SHP77 (cell line): Measurements from ENCODE around the gene MSI2.
"Not testable (repeated sequence)": the region's sequence is repeated elsewhere in the genome, so short reads cannot be mapped to it uniquely, and the experiment has no call there.

ENCODE experiments used
- DNase-seq, 2 experiments: peaks; one replicate each; lab custom pipeline; 2025; lab: John Stamatoyannopoulos, UW

The MSI2 gene

GRCh38 chr17:57484826-57485565, 228.7 kb downstream of the MSI2 start:
- no peak for DNase-seq

GRCh38 chr17:57485566-57485865, 229.2 kb downstream of the MSI2 start:
- DNase-seq = no peak

- DNase-seq = no peak
Measured at GRCh38 chr17:57485916-57486881, 229.9 kb downstream of the MSI2 start.

- no peak for DNase-seq
Measured at GRCh38 chr17:57486882-57487301, 230.6 kb downstream of the MSI2 start.

GRCh38 chr17:57487573-57487972, 231.2 kb downstream of the MSI2 start:
- DNase-seq = no peak

- no peak for DNase-seq
Measured at GRCh38 chr17:57488856-57489255, 232.5 kb downstream of the MSI2 start.

GRCh38 chr17:57489321-57489720, 233.0 kb downstream of the MSI2 start:
- DNase-seq = no peak

- no peak for DNase-seq
Measured at GRCh38 chr17:57490111-57490845, 234.0 kb downstream of the MSI2 start.

- DNase-seq = no peak
Measured at GRCh38 chr17:57490890-57491289, 234.6 kb downstream of the MSI2 start.

GRCh38 chr17:57493171-57493570, 236.8 kb downstream of the MSI2 start:
- no peak for DNase-seq

- no peak for DNase-seq
Measured at GRCh38 chr17:57493625-57494024, 237.3 kb downstream of the MSI2 start.

- DNase-seq = no peak
Measured at GRCh38 chr17:57494443-57494842, 238.1 kb downstream of the MSI2 start.

GRCh38 chr17:57495771-57496170, 239.4 kb downstream of the MSI2 start:
- DNase-seq = no peak

GRCh38 chr17:57496382-57496781, 240.1 kb downstream of the MSI2 start:
- no peak for DNase-seq

- no peak for DNase-seq
Measured at GRCh38 chr17:57498443-57498842, 242.1 kb downstream of the MSI2 start.

- DNase-seq = not testable (repeated sequence)
Measured at GRCh38 chr17:57499221-57499620, 242.9 kb downstream of the MSI2 start.

GRCh38 chr17:57499648-57500049, 243.3 kb downstream of the MSI2 start:
- DNase-seq = no peak

- no peak for DNase-seq
Measured at GRCh38 chr17:57501016-57501415, 244.7 kb downstream of the MSI2 start.

GRCh38 chr17:57502022-57502421, 245.7 kb downstream of the MSI2 start:
- no peak for DNase-seq

GRCh38 chr17:57502811-57503241, 246.5 kb downstream of the MSI2 start:
- no peak for DNase-seq

GRCh38 chr17:57504208-57504607, 247.9 kb downstream of the MSI2 start:
- DNase-seq = no peak
